Stromal cell of bone marrow (primary cell): ENCODE data around the gene BRIP1.
"Not testable (repeated sequence)": the region's sequence is repeated elsewhere in the genome, so short reads cannot be mapped to it uniquely, and the experiment has no call there.

Source experiments
- DNase-seq: peaks from one replicate; pipeline ENCODE4 v3.0.0-alpha.2; 2012; ENCODE audit warnings: low read depth

The BRIP1 gene

DNA sequence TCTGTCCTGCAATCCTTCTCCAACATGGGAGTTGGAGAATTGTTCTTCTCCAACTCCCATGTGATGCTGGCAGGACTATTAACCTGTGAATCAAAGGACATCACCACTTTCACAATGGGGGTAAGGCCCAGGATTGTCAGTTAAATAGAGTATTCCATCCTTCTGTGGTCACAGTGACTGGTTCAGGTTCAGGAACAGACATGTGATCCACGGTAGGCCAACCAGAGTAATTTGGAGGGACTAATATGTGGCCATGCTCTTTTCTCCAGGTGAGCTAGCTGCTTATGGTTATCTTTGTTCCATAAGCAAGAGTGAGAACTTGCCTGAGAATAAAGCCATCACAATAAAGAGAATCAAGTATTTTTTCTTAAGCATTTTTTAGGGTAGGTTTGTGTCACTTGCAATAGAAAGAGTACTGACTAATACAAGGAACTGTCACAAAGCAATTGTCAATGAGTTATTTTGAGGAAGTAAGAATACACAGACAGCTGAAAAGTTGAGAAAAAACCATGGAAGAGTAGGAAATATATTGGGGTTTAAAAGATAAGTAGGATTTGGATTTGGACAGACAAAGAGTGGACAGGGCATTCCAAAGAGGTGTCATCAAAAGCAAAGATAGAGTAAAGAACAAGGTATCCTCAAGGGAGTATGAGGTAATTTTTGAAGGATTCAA, 63.4 kb downstream of the BRIP1 start:
- DNase-seq = no peak

- DNase-seq = no peak
These were observed 66.0 kb downstream of the BRIP1 start for GRCh38 chr17:61797283-61797682.

GRCh38 chr17:61795546-61795945, 67.8 kb downstream of the BRIP1 start:
- DNase-seq = no peak

DNA sequence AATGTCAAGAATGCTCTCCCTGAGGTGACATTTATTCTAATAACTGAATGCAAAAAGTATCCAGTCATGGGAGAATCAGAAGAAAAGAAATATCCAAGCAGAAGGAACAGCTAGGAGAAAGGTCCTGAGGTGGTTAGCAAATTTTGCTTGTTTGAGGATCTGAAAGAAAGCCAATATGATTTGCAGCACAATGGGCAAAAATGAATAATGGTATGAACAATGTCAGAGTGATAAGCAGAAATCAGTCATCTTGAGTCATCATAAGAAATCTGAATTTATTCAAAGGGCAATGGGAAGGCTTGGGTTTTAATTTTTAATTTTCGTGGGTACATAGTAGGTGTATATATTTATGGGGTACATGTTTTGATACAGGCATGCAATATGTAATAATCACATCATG, 68.5 kb downstream of the BRIP1 start:
- no peak for DNase-seq

DNA sequence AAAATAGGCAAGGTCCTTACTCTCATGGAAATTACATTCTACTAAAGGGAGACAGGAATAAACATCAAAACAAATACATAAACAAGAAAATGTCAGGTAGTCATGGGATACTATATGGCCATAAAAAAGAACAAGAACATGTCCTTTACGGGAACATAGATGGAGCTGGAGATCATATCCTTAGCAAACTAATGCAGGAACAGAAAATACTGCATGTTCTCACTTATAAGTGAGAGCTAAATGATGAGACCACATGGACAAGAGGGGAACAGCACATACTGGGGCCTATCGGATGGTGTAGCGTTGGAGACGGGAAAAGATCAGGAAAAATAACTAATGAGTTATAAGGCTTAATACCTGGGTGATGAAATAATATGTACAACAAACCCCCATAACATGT, 69.1 kb downstream of the BRIP1 start:
- DNase-seq = no peak

DNA sequence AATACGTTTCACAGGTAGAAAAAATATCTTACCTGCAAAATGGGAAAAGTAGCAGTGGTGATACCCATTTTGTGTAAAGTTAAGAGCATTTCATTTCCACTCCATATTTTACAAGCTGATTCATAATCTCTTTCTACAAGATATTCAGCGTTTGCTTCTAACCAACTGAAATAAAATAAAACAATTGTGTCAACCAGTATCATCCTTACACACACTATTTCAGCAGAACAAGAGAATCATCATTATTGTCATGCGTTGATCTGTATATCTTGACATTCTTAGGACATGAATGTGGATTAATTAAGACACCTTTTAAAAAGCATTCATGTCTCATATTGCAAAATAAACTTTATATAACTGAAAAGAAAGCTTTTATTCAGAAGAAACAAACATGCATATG, 69.8 kb downstream of the BRIP1 start:
- DNase-seq = no peak

DNA sequence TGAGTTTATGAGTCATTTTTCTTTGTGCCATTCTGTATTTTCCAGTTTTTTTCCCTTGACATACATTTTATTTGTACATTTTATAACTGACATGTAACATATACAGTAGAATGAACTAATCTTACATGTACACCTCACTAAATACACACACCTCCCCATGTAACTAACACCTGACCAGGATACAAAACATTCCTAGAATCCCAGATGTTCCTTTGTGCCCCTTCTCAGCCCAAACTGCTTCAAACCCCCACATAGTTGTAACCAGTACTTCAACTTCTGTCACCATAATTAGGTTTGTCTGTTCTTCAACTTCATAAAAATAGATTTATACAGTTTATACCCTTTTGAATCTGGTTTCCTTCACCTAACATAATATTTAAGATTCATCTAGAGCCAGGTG, 73.5 kb downstream of the BRIP1 start:
- DNase-seq = no peak

DNA sequence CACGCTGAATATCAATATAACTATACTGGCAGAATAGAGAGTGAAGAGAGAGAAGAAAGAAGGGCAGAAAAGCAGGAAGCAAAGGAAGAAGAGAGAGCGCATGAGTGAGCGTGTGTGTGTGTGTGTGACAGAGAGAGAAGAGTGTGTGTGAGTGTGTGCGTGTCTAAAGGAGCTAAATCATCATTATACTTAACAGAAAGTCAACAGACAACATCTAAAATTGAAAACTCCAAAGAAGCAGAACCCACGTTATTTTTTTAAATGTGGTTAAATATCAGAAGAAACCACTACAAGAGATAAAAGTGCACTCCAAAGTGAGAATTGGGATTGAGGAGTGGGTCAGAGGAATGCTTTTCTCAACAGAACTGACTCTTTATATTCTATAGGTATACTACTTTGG, 77.2 kb downstream of the BRIP1 start:
- DNase-seq = no peak

- no peak for DNase-seq
These were observed 78.8 kb downstream of the BRIP1 start for GRCh38 chr17:61784510-61784909.

GRCh38 chr17:61783556-61784304, 79.6 kb downstream of the BRIP1 start:
- no peak for DNase-seq

GRCh38 chr17:61783120-61783519, 80.2 kb downstream of the BRIP1 start:
- no peak for DNase-seq

GRCh38 chr17:61782683-61783082, 80.6 kb downstream of the BRIP1 start:
- DNase-seq = no peak

GRCh38 chr17:61775364-61775763, 88.0 kb downstream of the BRIP1 start:
- DNase-seq = no peak

DNA sequence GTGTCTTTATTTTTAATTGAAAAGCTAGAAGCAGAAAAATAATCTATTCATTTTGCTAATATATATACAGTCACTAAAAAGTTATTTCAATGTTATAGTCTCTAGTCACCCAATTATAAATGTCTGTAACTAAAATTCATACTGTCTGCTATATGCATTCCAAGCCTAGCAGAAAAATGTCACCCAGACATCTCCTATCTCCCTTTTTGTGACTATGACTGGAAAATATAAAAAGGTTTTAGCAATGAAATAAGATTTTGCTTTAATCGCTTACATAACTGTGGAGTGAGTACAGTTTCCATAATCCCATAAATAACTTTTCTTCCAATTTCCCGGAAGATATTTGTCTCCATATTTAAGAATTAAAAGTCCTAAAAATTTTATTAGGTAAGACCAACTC, 88.6 kb downstream of the BRIP1 start:
- DNase-seq = no peak

DNA sequence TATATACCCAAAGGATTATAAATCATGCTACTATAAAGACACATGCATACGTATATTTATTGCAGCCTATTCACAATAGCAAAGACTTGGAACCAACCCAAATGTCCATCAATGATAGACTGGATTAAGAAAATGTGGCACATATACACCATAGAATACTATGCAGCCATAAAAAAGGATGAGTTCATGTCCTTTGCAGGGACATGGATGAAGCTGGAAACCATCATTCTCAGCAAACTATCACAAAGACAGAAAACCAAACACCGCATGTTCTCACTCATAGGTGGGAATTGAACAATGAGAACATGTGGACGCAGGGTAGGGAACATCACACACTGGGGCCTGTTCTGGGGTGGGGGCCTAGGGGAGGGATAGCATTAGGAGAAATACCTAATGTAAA, 89.2 kb downstream of the BRIP1 start:
- not testable (repeated sequence) for DNase-seq

GRCh38 chr17:61770752-61771533, 92.4 kb downstream of the BRIP1 start:
- DNase-seq = peak; percentile 16

DNA sequence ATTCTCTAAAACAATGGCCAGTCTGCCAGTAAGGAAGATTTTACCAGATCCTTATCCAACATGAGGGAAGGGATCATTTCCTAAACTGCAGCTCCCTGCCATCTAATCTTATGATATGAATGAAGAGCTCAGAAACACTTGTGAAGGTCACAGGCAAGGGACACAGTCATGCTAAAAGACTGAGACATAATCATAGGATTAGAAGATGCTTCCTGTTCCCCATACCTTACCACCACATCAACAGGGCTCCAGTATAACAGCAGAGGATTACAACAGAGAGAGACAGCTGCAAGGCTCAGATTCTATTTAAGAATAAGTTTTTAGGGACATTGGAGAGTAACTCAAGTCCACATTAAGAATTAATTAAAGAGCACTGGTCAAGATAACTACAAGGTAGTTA, 93.3 kb downstream of the BRIP1 start:
- no peak for DNase-seq

DNA sequence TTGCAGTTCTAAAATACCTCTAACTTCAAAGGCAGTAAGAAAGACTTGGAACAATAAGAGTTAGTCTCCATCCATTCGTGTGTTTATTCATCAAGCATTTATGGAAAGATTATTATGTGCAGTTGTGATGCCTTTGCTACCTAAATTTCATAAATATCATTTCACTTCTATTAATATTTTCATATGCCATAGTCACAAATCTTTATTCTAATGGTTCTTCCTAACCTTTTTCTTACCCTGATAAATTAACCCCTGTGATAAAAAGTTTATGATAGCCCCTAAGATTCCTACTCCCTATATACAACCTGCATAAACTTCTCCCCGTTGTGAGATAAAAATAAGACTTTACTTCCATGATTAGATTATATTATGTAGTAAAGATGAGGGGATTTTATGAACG, 94.9 kb downstream of the BRIP1 start:
- DNase-seq = no peak

- DNase-seq = peak; percentile 11
These were observed 96.8 kb downstream of the BRIP1 start for GRCh38 chr17:61766520-61766919.

DNA sequence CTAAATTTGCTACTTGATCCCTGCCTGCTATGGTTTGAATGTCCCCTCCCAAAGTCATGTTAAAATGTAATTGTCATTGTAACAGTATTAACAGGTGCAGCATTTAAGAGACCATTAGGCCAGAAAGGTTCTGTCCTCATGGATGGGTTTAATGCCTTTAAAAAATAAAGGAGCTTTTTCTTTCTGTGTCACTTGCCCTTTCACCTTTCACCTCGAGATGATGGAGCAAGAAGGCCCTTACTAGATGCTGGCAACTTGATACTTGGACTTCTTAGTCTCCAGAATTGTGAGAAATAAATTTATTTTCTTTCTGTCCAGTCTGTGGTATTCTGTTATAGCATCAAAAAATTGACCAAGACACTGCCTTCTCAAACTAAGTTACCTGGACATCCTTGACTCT, 98.5 kb downstream of the BRIP1 start:
- DNase-seq = no peak

DNA sequence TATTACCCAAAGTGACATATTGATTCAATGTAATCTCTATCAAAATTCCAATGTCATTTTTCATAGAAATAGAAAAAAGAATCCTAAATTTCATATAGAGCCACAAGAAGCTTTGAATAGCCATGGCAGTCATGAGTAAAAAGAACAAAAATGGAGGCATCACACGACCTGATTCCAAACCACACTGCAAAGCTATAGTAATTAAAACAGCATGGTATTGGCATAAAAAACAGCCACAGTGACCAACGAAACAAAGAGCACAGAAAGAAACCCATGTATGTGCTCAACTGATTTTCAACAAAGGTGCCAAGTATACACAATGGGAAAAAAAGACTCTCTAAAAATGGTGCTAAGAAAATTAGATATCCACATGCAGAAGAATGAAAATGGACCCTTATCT, 101.5 kb downstream of the BRIP1 start:
- no peak for DNase-seq

GRCh38 chr17:61759362-61759761, 104.0 kb downstream of the BRIP1 start:
- DNase-seq = no peak

DNA sequence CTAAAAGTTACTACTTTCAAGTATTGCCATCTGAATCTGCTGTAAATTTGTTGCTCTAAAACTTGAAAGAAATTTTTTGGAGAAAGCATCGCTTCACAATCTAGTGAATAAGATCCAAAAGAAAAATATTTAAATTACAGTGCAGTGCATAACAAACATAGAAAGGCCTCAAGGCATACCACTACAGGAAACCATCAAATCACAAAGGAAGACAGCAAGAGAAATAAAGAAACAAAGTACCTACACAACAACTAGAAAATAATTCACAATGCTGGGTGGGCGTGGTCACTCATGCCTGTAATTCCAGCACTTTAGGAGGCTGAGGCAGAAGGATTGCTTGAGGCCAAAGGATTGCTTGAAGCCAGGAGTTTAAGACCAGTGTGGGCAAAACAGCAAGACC, 104.9 kb downstream of the BRIP1 start:
- DNase-seq = no peak
